Measurements from ENCODE around the gene SKI. TPM values are rescaled to one million over a fixed set of nuclear protein-coding genes. Genes with fewer than 3 reads are reported as not detected.

Gene SKI
- total and polyA plus RNA-seq, 2 experiments from 2014 or later: 9.3 to 66.8 TPM

DNA sequence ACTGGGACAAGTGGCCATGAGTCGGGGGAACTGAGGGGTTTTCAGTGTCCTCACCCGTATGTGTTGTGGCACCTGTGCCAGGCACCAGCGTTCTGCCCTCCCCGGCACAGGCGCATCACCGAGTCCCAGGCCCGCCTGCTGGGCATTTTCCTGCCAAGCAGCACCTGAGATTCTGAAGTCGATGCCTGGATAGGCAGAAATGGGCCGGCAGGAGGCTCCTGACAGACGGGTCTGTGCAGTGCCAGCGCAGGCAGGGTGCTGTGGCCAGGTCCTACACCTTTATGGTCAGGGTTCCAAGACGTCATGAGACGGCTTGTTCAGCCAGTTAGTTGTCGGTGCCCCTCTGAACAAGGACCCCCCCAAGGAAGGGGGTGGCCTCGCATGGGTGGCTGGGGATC, 44.2 kb upstream of the SKI start:
- TF ChIP-seq ZNF331 (CRISPR knock-in tag; IDR thresholded peaks at IDR 0.05; ENCODE audit: low read depth): no peak
- TF ChIP-seq JUNB (IDR thresholded peaks at IDR 0.05; ENCODE audit: unreplicated experiment): no peak
- TF ChIP-seq, protein P1, sequence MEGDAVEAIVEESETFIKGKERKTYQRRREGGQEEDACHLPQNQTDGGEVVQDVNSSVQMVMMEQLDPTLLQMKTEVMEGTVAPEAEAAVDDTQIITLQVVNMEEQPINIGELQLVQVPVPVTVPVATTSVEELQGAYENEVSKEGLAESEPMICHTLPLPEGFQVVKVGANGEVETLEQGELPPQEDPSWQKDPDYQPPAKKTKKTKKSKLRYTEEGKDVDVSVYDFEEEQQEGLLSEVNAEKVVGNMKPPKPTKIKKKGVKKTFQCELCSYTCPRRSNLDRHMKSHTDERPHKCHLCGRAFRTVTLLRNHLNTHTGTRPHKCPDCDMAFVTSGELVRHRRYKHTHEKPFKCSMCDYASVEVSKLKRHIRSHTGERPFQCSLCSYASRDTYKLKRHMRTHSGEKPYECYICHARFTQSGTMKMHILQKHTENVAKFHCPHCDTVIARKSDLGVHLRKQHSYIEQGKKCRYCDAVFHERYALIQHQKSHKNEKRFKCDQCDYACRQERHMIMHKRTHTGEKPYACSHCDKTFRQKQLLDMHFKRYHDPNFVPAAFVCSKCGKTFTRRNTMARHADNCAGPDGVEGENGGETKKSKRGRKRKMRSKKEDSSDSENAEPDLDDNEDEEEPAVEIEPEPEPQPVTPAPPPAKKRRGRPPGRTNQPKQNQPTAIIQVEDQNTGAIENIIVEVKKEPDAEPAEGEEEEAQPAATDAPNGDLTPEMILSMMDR (conservative IDR thresholded peaks at IDR 0.05; ENCODE audit: low read depth in 2 of 2): no peak
- TF ChIP-seq POLR2AphosphoS5 (IDR thresholded peaks at IDR 0.05; ENCODE audit: low read depth): no peak
- no peak for TF ChIP-seq NANOG (IDR thresholded peaks at IDR 0.05; ENCODE audit: borderline replicate concordance)
- H3K27me3 Mint-ChIP-seq (ENCODE audit: insufficient read depth, low read depth, poor library complexity): peaks cover 28% of the 10 kb centered on the region
- Histone ChIP-seq H3K4me3 (no peak overlapping the region), H3K27ac (ENCODE audit: low read depth) (no peak overlapping the region), H3K9me2 (ENCODE audit: insufficient read depth) (no peaks in the 10 kb centered on the region), H3F3A (replicated peaks; ENCODE audit: low read depth) (0 out of 2 replicates have a peak, but pooled peaks cover 3% of the 10 kb centered on the region), H3K4me1 (ENCODE audit: insufficient read depth) (no peaks in the 10 kb centered on the region), H3K4me2 (no peak overlapping the region), H3K27me3 (ENCODE audit: insufficient read depth) (no peaks in the 10 kb centered on the region), H4K20me1 (replicated peaks; ENCODE audit: insufficient read depth) (no peaks in the 10 kb centered on the region; the same call in 1 of the 2 replicates), H2AFZ (no peak overlapping the region), H3K36me3 (ENCODE audit: insufficient read depth) (no peaks in the 10 kb centered on the region), H3K79me2 (replicated peaks; ENCODE audit: insufficient read depth) (no peaks in the 10 kb centered on the region)
- H3K4me3 Mint-ChIP-seq: no peak overlapping the region
- ATAC-seq (no peak), DNase-seq (ENCODE audit: low spot score) (no peak)
- peaks cover 24% of the 10 kb centered on the region for H3K36me3 Mint-ChIP-seq (ENCODE audit: low read depth)
- no peak overlapping the region for H3K27ac Mint-ChIP-seq
- no peaks in the 10 kb centered on the region; the same call in 2 of the 3 replicates for H3K9me3 Mint-ChIP-seq
- no peaks in the 10 kb centered on the region for H3K4me1 Mint-ChIP-seq

DNA sequence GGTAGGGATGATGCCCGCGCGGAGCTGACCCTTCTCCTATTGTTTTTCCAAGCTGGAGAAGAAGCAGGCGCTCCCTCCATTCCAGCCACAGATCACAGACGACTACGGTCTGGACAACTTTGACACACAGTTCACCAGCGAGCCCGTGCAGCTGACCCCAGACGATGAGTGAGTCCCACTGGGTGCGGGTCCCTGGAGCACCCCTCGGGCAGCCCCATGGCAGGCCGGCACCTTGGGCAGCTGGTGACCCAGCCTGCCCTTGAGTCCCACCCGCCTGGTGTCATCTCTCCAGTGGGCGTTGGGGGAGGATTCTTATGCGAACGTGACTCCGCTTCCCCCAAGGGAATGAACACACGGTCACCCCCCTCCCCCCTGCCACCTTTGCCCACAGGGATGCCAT, 43.6 kb upstream of the SKI start:
- peaks cover 2% of the 10 kb centered on the region; the same call in 2 of the 3 replicates for H3K4me1 Mint-ChIP-seq
- Histone ChIP-seq H3K4me1 (ENCODE audit: insufficient read depth) (no peaks in the 10 kb centered on the region), H3K27me3 (ENCODE audit: insufficient read depth) (no peaks in the 10 kb centered on the region), H3K4me3 (no peak overlapping the region), H3F3A (replicated peaks; ENCODE audit: low read depth) (0 out of 2 replicates have a peak, but pooled peaks cover 3% of the 10 kb centered on the region), H3K79me2 (replicated peaks; ENCODE audit: insufficient read depth) (no peaks in the 10 kb centered on the region), H2AFZ (no peak overlapping the region), H3K9me2 (ENCODE audit: insufficient read depth) (no peaks in the 10 kb centered on the region), H3K36me3 (ENCODE audit: insufficient read depth) (no peaks in the 10 kb centered on the region), H4K20me1 (replicated peaks; ENCODE audit: insufficient read depth) (no peaks in the 10 kb centered on the region; the same call in 1 of the 2 replicates), H3K4me2 (no peak overlapping the region), H3K27ac (ENCODE audit: low read depth) (no peak overlapping the region)
- H3K4me3 Mint-ChIP-seq: no peak overlapping the region
- DNase-seq (ENCODE audit: low spot score) (no peak), ATAC-seq (no peak)
- no peak overlapping the region for H3K27ac Mint-ChIP-seq
- peaks cover 33% of the 10 kb centered on the region for H3K27me3 Mint-ChIP-seq (ENCODE audit: insufficient read depth, low read depth, poor library complexity)
- no peaks in the 10 kb centered on the region; the same call in 1 of the 3 replicates for H3K9me3 Mint-ChIP-seq
- peaks cover 23% of the 10 kb centered on the region for H3K36me3 Mint-ChIP-seq (ENCODE audit: low read depth)
- TF ChIP-seq ZNF331 (CRISPR knock-in tag; IDR thresholded peaks at IDR 0.05; ENCODE audit: low read depth): no peak
- no peak for TF ChIP-seq STAT1 (IDR thresholded peaks at IDR 0.05; ENCODE audit: unreplicated experiment)
- no peak for TF ChIP-seq JUNB (IDR thresholded peaks at IDR 0.05; ENCODE audit: unreplicated experiment)
- TF ChIP-seq NANOG (IDR thresholded peaks at IDR 0.05; ENCODE audit: borderline replicate concordance): no peak
- no peak for TF ChIP-seq CREB1 (CRISPR knock-in tag; IDR thresholded peaks at IDR 0.05; ENCODE audit: low read depth)
- no peak for TF ChIP-seq EZH2 (IDR thresholded peaks at IDR 0.05; ENCODE audit: low read depth, unreplicated experiment)
- TF ChIP-seq, protein P2, sequence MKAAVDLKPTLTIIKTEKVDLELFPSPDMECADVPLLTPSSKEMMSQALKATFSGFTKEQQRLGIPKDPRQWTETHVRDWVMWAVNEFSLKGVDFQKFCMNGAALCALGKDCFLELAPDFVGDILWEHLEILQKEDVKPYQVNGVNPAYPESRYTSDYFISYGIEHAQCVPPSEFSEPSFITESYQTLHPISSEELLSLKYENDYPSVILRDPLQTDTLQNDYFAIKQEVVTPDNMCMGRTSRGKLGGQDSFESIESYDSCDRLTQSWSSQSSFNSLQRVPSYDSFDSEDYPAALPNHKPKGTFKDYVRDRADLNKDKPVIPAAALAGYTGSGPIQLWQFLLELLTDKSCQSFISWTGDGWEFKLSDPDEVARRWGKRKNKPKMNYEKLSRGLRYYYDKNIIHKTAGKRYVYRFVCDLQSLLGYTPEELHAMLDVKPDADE (IDR thresholded peaks at IDR 0.05): no peak
- no peak for TF ChIP-seq POLR2AphosphoS5 (IDR thresholded peaks at IDR 0.05; ENCODE audit: low read depth)
- TF ChIP-seq, protein P3, sequence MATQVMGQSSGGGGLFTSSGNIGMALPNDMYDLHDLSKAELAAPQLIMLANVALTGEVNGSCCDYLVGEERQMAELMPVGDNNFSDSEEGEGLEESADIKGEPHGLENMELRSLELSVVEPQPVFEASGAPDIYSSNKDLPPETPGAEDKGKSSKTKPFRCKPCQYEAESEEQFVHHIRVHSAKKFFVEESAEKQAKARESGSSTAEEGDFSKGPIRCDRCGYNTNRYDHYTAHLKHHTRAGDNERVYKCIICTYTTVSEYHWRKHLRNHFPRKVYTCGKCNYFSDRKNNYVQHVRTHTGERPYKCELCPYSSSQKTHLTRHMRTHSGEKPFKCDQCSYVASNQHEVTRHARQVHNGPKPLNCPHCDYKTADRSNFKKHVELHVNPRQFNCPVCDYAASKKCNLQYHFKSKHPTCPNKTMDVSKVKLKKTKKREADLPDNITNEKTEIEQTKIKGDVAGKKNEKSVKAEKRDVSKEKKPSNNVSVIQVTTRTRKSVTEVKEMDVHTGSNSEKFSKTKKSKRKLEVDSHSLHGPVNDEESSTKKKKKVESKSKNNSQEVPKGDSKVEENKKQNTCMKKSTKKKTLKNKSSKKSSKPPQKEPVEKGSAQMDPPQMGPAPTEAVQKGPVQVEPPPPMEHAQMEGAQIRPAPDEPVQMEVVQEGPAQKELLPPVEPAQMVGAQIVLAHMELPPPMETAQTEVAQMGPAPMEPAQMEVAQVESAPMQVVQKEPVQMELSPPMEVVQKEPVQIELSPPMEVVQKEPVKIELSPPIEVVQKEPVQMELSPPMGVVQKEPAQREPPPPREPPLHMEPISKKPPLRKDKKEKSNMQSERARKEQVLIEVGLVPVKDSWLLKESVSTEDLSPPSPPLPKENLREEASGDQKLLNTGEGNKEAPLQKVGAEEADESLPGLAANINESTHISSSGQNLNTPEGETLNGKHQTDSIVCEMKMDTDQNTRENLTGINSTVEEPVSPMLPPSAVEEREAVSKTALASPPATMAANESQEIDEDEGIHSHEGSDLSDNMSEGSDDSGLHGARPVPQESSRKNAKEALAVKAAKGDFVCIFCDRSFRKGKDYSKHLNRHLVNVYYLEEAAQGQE (IDR thresholded peaks at IDR 0.05; ENCODE audit: unreplicated experiment): no peak
- TF ChIP-seq, protein P1 (conservative IDR thresholded peaks at IDR 0.05; ENCODE audit: low read depth in 2 of 2): no peak
- TF ChIP-seq ZNF114 (CRISPR knock-in tag; IDR thresholded peaks at IDR 0.05): no peak
- TF ChIP-seq EZH2phosphoT487 (IDR thresholded peaks at IDR 0.05; ENCODE audit: unreplicated experiment): no peak

All from GM23338 (cell line).